IPS-NIHi7 (cell line): ENCODE measurements around the gene GMDS.
"Not testable (repeated sequence)": the region's sequence is repeated elsewhere in the genome, so short reads cannot be mapped to it uniquely, and the experiment has no call there.

Source experiments
- DNase-seq: peaks from one replicate; pipeline ENCODE4 v3.0.0; 2012; ENCODE audit warnings: mixed read lengths; ENCODE audit errors: extremely low spot score

Gene GMDS

DNA sequence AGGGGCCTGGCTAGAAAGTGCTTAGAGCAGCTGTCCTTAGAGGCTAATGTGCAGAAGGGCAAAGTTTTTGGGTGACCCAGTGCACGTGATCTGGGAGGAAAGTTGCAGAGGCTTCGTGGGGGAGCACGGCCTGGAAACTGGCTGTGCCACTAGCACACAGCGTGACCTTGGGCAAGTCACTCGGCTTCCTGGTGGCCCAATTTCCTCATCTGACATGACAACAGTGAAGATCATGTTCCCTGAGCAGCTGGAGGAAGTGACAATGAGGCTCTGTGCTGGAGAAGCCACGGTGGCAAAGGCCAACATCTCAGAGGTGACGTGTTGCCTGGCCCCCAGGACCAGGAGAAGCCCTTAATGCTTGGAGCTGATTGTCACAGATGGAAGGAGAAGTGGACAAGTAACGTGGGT lies 536.2 kb downstream of the GMDS start:
- no peak for DNase-seq

DNA sequence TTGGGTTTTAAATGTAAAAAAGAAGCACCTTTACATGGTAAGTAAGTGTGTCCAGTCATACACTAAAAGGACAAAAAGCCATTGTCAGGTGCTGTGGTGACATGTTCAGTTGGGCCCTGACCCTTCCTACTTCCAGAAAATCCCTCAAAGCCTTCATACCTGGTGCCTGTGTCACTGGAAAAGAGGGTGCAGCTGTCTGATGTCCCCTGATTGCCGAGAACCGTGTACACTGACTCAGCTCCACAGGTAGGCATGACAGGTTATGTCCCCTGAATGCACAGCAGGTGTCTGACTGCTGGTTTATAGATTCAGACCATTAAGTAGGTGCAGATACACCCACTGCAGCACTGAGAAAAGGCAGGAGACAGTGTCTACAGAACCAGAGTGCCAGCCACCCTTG lies 536.6 kb downstream of the GMDS start:
- no peak for DNase-seq

DNA sequence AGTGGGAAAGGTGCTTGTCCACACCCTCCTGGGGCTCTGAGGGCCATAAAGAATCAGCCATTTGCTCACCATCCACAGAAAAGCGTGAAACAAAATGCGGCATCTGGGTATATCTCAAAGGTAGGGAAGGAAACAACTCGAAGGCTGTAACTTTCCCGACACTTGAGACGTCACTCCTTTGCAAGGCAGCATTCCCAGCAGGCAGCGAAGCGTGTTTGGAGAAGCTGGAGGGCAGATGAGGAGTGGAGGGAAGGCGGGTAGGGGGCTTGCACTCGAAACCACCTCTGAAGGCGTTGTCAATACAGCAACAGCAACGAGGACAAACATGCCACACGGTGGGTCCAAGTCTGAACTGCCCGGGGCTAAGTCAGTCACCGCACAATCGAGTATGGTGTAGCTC lies 537.3 kb downstream of the GMDS start:
- no peak for DNase-seq

DNA sequence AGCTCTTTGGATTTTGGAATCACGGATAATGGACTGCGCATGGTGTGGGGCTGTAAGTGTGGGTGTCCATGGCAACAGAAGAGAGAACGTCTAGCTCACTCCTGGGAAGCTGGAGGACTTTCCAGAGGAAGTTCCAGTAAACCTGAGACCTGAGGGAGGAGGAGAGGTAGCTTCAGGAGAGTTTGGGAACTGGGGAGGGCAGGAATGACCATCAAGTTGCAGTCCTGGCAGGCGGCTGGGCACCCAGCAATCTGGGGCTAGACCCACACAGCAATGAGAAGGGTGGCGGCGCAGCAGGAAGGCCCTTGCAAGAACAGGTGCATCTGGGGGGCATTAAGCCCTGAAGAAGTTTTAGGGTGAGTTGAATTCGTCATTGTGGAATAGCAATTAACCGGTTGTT lies 539.8 kb downstream of the GMDS start:
- no peak for DNase-seq

DNA sequence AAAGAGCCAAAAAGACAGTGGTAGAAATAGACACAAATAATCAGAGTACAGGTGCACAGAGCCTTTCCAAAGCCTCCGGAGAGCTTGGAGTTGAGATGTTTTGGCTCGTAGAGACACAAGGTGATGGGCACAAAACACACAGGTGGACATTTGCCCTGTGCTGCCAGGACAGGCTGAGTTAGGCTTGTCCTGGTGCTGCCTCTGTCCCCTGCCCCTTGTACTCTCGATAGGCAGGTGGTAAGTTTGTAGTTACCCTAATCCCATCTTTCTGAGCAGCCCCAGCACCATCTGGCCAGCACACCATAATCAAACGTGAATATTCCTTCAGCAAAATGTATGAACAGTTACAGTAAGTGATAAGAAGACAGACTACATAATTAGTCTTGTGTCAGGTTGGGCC lies 540.2 kb downstream of the GMDS start:
- DNase-seq, result no peak

DNA sequence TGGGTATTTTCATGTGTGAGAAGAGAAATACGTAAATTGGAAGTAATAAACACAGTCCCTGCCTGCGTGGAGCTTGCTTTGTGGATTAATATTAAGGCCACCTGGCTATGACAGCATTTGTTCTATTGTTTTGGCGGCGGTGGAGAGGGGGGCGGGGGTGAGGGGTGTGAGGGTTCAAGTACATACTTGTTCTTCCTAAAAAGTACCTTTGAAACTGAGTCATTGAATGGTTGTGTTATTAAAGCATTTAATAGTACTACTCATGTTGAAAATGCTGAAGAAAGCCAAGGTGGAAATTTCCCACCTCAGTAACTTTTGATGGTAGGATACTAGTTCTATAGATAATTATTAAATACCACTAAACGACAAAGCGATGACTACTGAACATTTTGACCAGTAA lies 540.7 kb downstream of the GMDS start:
- DNase-seq, result no peak

DNA sequence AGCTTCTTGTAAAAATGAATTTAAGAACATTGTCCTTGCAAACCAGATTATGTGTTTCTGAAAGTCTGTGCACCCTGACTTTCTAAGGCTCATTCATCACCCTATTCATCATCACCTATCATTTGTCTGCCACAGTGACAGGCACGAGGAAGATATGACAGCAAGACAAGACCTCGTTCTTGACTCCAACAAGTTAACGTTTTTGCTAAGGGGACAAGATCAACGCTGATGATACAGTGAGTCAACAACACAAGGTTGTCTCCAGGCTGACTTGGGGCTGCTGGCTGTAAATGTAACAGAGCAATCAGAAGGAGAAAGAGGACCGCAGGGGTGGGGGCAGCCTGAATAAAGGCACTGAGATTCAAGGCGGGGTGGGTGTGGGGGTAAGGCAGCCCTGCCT lies 541.5 kb downstream of the GMDS start:
- DNase-seq, result no peak

DNA sequence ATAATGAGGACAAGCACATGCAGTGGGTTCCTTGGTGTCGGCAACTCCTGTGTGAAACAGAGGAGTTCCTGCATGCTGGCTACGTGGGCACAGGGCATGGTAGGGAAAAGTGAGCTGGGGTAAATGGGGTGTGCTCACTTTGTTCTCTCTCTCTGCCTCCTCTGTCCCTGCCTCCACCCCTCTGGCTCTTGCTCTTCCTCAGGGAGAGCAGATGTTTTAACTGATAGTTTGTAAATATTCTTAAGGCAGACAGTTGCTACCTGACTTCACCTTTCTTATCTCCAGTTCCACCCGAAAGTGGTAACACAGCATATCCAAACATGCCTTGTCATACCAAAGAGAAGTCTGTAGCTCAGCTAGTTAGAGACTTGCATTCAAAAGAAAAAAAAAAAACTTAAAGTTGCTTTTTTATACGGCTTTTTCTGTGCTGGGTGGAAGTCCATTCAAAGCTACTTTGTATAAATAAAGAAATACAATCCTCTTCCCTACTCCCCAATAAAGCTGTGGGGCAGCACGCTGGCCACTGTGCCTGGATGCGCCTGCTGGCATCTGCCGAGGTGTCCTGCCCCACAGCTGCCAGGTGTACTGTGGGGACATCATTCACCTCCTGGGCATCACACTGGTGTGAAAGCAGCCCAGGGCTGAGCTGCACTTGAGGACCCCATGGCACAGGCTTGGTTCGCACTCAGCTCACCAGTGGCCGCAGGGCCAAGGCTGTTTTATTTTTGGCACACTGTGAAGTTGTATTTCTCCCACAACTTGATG lies 542.1 kb downstream of the GMDS start:
- no peak for DNase-seq

DNA sequence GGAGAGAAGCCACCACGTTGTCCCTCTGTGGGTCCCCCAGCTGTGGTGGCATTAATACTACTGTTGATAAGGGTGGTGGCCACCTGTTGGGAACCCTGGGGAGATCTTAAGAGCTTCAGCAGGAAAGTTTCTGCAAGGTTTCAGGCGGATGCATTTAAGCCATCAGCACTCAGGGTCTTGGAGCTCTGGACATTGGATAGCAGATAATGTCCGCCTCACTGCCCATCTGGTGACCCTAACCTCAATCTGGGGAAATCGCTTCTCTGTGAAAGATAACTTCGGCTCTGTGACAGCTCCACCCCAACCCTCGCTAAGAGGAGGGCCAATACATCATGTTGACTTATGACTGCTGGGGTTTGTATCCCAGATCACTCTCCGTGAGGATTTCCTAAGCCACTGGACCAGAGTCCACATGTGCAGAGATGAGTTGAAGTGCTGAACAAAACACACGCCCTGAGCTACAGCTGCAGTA lies 542.8 kb downstream of the GMDS start:
- no peak for DNase-seq

DNA sequence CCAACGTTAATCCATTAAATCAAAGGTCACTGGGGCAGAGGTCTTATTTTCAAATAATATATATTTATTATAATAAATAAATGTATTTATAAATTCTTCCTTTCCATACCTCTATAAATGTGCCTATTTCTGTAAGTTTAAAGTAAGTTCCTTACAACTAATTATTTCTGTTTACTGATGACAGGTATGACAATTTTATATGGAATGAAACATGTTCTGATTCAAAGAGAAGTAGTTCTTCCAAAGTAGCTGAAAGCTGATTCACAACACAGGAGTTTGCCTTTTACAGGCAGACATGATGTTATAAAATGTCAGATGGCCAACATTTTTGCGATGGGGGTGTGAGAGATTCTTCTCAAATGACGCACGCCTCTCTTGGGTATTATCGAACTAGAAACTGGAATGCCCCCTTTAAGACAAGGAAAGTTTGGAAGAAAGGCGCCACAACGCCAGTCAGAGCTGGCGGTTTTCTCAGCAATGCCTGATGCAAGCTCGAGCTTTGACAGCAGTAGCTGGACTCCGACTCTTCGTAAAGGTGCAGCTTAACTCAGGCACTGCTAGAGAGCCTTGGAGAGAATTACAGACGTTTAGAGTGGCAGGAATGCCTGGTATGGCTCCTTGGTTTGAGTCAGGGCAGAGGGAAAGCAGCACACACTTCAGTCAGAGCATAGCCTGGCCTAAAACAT lies 543.6 kb downstream of the GMDS start:
- no peak for DNase-seq

DNA sequence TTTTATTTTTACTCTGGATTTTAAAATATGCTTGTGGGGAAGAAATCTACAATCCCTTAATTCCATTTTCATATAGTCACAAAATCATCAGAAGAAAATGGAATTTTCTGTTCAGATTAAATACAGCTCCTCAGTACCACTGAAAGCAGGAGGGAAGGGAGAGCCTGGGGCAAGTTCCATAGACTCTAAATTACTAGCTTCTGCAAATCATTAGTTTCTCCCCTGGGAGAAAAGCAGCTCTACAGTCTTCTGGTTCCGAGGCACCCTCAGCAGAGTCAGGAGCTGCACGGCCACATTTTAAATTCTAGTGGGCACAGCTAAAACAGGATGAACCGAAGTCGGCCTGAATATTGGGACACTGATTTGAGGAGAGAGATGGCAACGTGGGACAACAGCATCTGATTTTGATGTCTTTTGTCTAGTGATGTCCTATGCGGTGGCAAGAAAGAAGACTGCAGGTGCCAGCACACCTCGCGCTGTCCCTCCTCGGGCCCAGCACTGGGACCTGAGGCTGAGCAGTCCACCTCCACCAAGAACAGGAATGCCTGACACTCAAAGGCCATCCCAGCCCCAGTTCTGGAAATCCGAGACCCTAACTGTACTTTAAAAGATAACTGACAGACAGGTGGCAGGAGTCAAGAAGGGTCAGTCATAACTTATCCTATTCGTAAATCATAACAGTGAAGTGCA lies 545.0 kb downstream of the GMDS start:
- DNase-seq, result no peak

DNA sequence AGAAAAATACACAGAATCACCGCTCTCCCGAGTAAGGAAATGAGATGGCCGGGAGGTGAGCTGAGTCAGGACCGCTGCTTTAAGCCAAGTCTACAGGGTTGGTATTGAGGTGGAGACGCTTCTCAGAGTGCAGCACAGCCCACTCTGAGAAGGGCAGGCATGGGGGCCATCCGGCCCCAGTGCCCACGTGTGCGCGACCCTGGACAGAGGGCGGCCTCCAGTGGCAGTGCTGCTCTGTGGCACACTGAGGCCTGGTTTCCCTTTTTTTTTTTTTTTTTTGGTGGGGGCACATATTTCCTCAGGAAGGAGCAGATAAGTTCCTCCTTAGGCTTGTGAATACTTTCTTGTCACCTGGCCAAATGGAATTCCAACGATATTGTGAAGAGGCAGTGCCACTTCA lies 546.9 kb downstream of the GMDS start:
- no peak for DNase-seq

DNA sequence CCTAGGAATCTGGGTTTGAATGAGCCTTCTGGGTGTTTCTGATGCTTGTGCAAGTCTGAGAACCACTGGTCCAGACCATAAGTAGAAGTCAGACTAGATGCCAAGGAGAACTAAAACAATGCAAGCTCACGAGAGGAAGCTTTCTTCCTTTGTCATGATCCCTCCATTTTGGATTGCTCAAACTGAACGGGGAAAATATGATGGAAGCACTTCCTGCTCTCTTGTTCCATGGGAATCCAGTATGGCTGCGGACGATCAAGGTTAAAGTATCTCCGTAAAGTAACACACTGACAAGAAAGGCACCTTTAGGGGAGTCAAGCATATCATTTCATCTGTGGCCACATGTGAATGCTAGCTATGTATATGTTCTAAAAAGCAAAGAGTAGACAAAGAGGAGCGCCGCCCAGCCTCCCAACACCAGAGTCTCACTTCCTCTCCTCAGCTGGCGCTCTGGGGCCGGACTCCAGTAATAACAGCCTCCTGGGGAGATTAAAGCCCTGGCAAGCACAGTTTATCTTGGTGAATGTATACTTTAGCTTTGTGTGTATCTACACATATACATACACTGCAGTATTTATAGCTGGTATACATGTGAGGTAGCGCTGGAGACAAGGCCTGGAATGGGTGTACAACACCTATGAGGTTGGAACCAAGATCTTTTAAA lies 547.6 kb downstream of the GMDS start:
- DNase-seq, result no peak

DNA sequence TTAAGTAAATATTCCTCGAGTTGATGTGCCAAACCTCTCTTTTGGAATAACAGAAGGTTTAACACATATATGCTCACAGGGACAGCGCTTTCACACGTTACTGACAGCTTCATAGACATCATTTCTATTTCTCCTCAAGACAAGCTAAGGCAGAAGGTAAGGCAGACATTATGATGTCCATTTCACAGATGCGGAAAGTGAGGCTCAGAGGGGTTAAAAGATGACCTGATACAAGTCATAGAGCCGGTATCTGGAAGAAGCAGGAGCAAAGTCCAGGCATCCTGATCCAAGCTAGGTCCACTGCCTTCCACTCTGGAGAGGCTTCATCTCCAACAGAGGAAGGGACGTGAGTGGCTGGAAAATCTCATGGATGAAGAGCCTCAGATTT lies 548.9 kb downstream of the GMDS start:
- no peak for DNase-seq

DNA sequence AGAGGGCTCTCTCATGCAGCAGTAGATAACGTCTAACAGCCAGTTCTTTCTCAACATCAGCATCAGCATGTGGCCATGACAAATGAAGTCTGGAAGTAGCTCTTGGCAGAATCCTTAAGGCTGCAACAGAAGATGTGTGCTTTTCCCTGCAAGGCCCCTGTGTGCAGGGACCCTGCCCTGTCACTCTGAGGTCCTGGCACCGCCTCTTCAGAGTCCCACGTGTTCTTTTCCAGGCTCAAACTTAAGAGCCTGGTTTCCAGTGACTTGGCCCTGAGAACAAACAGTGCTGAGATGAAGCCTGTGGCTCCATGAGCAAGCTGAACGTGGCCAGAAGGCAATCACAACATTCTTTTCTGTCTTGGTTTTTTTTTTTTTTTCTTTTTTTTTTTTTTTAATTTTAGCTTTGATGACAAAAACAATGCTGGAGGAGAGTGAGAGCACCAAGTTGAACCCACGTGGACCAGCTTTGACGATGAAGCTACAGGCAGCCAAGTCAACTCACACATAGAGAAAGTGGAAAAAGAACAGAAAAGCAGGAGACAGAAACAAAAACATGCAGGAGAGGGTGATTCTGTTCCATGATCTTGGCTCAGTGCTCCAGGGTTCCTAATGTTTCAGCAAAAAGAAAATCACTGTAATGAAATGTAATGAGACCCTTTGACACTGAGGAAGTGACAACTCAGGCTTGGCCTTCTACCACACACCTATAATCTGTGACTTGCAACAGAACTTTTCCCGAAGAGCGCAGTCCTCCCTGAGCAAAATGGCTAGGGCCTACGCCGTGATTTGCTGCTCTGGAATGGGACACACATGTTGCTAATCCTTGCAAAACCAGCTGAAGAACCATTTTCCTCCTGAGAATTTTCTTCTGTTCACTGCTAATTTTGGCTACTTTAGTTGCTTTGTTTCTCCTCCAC lies 549.6 kb downstream of the GMDS start:
- DNase-seq, result no peak

DNA sequence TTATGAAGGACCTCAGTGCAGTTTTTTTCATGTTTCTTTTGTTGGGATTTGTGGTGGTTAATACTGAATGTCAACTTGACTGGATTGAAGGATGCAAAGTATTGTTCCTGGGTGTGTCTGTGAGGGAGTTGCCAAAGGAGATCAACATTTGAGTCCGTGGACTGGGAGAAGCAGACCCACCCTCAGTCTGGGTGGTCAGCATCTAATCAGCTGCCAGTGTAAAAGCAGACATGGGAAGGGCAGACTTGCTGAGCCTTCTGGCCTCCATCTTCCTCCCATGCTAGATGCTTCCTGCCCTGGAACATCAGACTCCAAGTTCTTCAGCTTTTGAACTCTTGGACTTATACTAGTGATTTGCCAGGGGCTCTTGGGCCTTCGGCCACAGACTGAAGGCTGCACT lies 553.6 kb downstream of the GMDS start:
- not testable (repeated sequence) for DNase-seq

DNA sequence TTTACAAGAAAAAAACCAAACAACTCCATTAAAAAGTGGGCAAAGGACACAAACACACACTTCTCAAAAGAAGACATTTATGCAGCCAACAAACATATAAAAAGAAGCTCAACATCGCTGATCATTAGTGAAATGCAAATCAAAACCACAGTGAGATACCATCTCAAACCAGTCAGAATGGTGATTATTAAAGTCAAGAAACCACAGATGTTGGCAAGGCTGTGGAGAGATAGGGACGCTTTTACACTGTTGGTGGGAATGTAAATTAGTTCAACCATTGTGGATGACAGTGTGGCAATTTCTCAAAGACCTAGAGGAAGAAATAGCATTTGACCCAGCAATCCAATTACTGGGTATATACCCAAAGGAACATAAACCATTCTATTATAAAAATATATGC lies 554.7 kb downstream of the GMDS start:
- DNase-seq, result not testable (repeated sequence)

DNA sequence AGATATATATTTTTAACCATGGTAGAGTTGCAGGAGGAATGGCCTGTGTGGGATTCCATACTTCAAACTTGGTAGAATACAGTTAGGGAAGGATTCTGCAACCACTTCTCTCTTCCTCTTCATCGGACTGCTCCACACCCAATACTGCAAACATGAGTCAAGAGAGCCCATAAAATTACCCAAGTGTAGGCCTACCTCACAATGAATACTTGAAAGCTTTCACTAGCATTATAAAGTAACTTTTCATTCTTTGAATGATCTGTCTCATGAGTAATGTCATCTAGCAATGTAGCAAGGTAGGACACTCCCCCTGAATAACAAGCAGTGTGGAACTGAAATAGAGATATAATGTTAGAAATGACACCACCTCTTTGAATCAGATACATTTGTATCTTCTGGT lies 556.3 kb downstream of the GMDS start:
- no peak for DNase-seq

DNA sequence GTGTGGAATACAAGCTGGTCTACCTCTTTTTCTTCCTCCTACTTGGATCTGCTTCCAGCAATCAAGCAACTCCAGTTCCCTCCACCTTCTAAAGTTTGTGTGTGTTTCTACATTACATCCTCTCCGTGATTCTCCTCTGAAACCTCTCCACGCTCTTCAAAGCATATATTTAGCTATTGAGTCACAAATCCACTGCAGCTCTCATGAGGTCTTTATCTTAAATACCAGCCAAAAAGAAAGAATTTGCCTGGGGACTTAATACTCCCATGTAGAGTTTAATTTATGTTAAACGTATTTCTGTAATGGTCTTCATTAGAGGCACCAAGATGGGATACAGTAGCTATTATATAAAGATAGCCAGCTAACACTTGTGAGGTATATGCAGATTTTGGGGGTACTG lies 557.0 kb downstream of the GMDS start:
- no peak for DNase-seq

DNA sequence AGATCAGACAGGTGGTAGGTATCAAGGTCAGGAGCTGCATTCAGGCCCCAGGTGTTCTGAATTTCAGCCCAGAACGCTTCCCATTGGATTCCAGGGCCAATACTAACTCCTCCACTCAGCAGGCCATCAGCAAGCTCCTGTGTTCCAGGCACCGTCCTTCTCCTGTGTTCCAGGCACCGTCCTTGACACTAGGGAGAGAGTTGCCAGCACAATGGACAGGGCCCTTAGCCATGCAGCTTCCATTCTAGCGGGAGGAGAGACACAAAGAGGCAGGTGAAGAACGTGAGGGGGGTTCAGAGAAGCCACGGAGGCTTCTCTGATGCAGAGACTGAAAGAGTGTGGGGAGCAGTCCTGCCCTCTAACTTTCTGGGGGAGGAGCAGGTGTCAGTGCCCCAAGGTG lies 558.0 kb downstream of the GMDS start:
- DNase-seq, result no peak
